Right atrium auricular region (tissue), 2 donors: ENCODE measurements around the gene DNAJA4. TPM values are rescaled to one million over a fixed set of nuclear protein-coding genes. Genes with fewer than 3 reads are reported as not detected.

Source experiments
- DNase-seq: peaks from one replicate; pipeline ENCODE4 v3.0.0-alpha.2; 2019; ENCODE audit warnings: low spot score
- H3K27ac ChIP-seq, 2 donors: fragments of 200-600 bp; sonication (generic); 1 replicate in 1 of 2; 2 replicates in 1 of 2; pipeline ENCODE4 v1.5.1; 2016 to 2019
- H3K27me3 ChIP-seq, 2 donors: fragments of 200-600 bp; sonication (generic); one replicate each; pipeline versions ENCODE4 v1.5.1 to v1.6.0; 2017 to 2019
- H3K36me3 ChIP-seq: fragments of 200-600 bp; sonication (generic); one replicate; pipeline ENCODE4 v1.5.1; 2016
- H3K4me1 ChIP-seq, 2 donors: fragments of 200-600 bp; sonication (generic); one replicate each; pipeline versions ENCODE4 v1.5.1 to v1.6.0; 2017 to 2019
- H3K4me3 ChIP-seq, 2 donors: fragments of 200-600 bp; sonication (generic); 1 replicate in 1 of 2; 2 replicates in 1 of 2; pipeline ENCODE4 v1.5.1; 2017 to 2019; ENCODE audit warnings: mild to moderate bottlenecking in 1 of 2, moderate library complexity in 1 of 2
- H3K9me3 ChIP-seq, 2 donors: fragments of 200-600 bp; sonication (generic); one replicate each; pipeline ENCODE4 v1.5.1; 2019
- CTCF ChIP-seq, 2 donors: fragments of 200-600 bp; sonication (generic); IDR thresholded peaks; one replicate each; pipeline ENCODE4 v1.5.1; 2019; ENCODE audit warnings: antibody characterized with exemption in 2 of 2
- total RNA-seq, 2 donors: library from RNA; depleted of rRNA; stranded (reverse); fragments of >200 nt; gene quantifications; one replicate each; pipeline ENCODE4 v1.1.0, GENCODE V29; 2016

The DNAJA4 gene
- total RNA-seq, 2 donors from 2014 or later = 70.0 to 78.0 TPM

DNA sequence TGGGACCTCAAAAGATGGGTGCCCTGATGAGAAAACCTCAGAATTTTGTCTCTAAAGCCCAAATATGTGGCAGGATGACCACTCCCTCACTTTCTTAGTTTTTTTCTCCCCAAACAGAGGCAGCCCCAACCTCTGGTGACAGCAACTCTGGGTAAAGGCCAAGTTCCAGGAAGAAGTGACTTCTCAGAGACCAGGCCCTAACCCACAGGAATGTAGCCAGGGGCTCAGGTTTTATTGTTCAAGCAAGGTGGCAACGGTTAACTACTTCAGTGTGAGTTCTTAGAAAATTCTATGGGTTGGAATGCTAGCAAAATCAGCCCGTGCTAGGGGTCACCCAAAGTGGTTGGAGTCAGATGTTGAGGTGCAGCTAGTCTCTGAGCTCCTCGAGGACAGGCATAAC lies 5.1 kb upstream of the DNAJA4 start:
- no peak for TF ChIP-seq CTCF (IDR thresholded peaks at IDR 0.05)

DNA sequence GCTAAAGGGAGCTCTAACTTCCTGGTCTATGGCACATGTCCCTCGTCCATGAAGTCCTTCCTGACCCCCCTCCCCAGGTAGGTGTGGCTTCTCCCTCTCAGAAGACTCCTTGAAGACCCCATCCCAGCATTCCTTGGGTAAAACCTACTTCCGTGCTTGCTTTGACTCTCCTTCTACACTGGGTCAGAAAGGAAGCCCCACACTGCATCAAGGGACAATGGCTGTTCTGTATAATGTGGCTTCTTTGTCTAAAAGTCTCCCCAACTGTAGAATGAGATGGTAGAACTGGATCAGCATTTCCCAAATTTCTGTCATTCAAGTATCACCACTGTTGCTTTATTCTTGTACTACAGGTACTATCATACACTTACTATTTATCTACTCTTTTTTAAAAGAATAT lies 3.9 kb upstream of the DNAJA4 start:
- H3K9me3 ChIP-seq = no peaks in the 10 kb centered on the region
- no peak overlapping the region for H3K4me3 ChIP-seq
- no peak for TF ChIP-seq CTCF (IDR thresholded peaks at IDR 0.05)
- H3K36me3 ChIP-seq = no peaks in the 10 kb centered on the region
- peaks cover 0 to 11% of the 10 kb centered on the region in 2 donors for H3K4me1 ChIP-seq
- H3K27me3 ChIP-seq = no peaks in the 10 kb centered on the region
- DNase-seq = no peak
- no peak overlapping the region for H3K27ac ChIP-seq

More for the DNA sequence above, 5.1 kb upstream of the DNAJA4 start:
- no peaks in the 10 kb centered on the region for H3K9me3 ChIP-seq
- H3K4me1 ChIP-seq = peaks cover 0 to 3% of the 10 kb centered on the region in 2 donors
- H3K36me3 ChIP-seq = no peaks in the 10 kb centered on the region
- H3K27ac ChIP-seq = no peak overlapping the region
- no peak overlapping the region for H3K4me3 ChIP-seq
- DNase-seq = no peak
- H3K27me3 ChIP-seq = no peaks in the 10 kb centered on the region

DNA sequence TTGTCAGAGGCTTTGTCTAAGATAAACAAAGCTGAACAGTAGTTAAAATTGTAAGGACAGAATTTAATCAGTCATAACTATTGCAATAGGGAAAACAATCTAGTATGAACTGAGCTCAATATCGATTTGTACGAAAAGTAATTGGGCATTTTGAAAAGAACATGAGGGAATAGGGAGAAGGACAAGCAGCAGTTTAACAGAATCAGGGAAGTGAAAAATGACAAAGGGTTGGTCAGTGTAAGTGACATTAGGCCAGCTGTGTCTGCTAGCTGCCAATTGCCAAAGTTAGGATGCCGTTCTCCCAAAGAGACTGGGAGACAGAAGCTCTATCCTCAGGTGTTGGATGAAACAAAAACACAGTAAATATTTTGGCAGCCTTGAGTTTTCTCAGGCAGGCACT lies 3.3 kb upstream of the DNAJA4 start:
- no peak for DNase-seq
- Histone ChIP-seq H3K9me3 (no peaks in the 10 kb centered on the region), H3K36me3 (no peaks in the 10 kb centered on the region), H3K4me1 (peaks cover 0 to 13% of the 10 kb centered on the region in 2 donors), H3K27ac (no peak overlapping the region), H3K4me3 (no peak overlapping the region), H3K27me3 (no peaks in the 10 kb centered on the region)
- no peak for TF ChIP-seq CTCF (IDR thresholded peaks at IDR 0.05)

- Histone ChIP-seq H3K4me1 (peaks cover 0 to 21% of the 10 kb centered on the region in 2 donors), H3K36me3 (no peaks in the 10 kb centered on the region), H3K9me3 (no peaks in the 10 kb centered on the region), H3K27me3 (no peaks in the 10 kb centered on the region), H3K27ac (peak overlapping the region; percentile 90 to 96), H3K4me3 (no peak overlapping the region)
- no peak for TF ChIP-seq CTCF (IDR thresholded peaks at IDR 0.05)
- no peak for DNase-seq
Observed at GRCh38 chr15:78263351-78263781, 996 bp upstream of the DNAJA4 start.

GRCh38 chr15:78263907-78264303 lies 457 bp upstream of the DNAJA4 start:
- H3K27ac ChIP-seq = peak overlapping the region; percentile 90 to 96
- H3K4me3 ChIP-seq = peak overlapping the region; percentile 61 to 67
- no peak for DNase-seq
- no peaks in the 10 kb centered on the region for H3K27me3 ChIP-seq
- H3K36me3 ChIP-seq = no peaks in the 10 kb centered on the region
- peaks cover 0 to 21% of the 10 kb centered on the region in 2 donors for H3K4me1 ChIP-seq
- no peak for TF ChIP-seq CTCF (IDR thresholded peaks at IDR 0.05)
- H3K9me3 ChIP-seq = no peaks in the 10 kb centered on the region

- Histone ChIP-seq H3K27me3 (no peaks in the 10 kb centered on the region), H3K9me3 (no peaks in the 10 kb centered on the region), H3K4me3 (peak overlapping the region; percentile 61 to 67), H3K27ac (peak overlapping the region; percentile 90 to 96), H3K4me1 (peaks cover 0 to 21% of the 10 kb centered on the region in 2 donors), H3K36me3 (no peaks in the 10 kb centered on the region)
- TF ChIP-seq CTCF (IDR thresholded peaks at IDR 0.05) = no peak
- no peak for DNase-seq
Observed at GRCh38 chr15:78265137-78265460, 737 bp downstream of the DNAJA4 start.
